GM19455 (cell line): ENCODE measurements around the gene TPRKB.
"Not testable (repeated sequence)": the region's sequence is repeated elsewhere in the genome, so short reads cannot be mapped to it uniquely, and the experiment has no call there.

Experiments used
- ATAC-seq: cut with Tn5 transposase; IDR thresholded peaks from one replicate; pipeline ENCODE4 v1.9.1; 2021; ENCODE audit not compliant: unreplicated experiment

Gene TPRKB

GRCh38 chr2:73700661-73701447 lies 36.3 kb downstream of the TPRKB start:
- no peak for ATAC-seq

GRCh38 chr2:73700131-73700611 lies 37.0 kb downstream of the TPRKB start:
- no peak for ATAC-seq

- no peak for ATAC-seq
These were observed 37.7 kb downstream of the TPRKB start for GRCh38 chr2:73699437-73699836.

- ATAC-seq = no peak
These were observed 39.0 kb downstream of the TPRKB start for GRCh38 chr2:73698101-73698500.

- ATAC-seq = no peak
These were observed 39.5 kb downstream of the TPRKB start for GRCh38 chr2:73697606-73698005.

- not testable (repeated sequence) for ATAC-seq
These were observed 40.2 kb downstream of the TPRKB start for GRCh38 chr2:73696985-73697384.

GRCh38 chr2:73696521-73696920 lies 40.6 kb downstream of the TPRKB start:
- ATAC-seq = not testable (repeated sequence)

- ATAC-seq = not testable (repeated sequence)
These were observed 46.6 kb downstream of the TPRKB start for GRCh38 chr2:73690372-73691088.

- ATAC-seq = not testable (repeated sequence)
These were observed 48.7 kb downstream of the TPRKB start for GRCh38 chr2:73688494-73688893.

GRCh38 chr2:73685764-73686438 lies 51.2 kb downstream of the TPRKB start:
- no peak for ATAC-seq

- ATAC-seq = not testable (repeated sequence)
These were observed 52.2 kb downstream of the TPRKB start for GRCh38 chr2:73684905-73685304.

GRCh38 chr2:73684325-73684724 lies 52.8 kb downstream of the TPRKB start:
- not testable (repeated sequence) for ATAC-seq

GRCh38 chr2:73679951-73680571 lies 57.1 kb downstream of the TPRKB start:
- ATAC-seq = not testable (repeated sequence)
